Nephron progenitor cell (in vitro differentiated cells): Measurements from ENCODE around the gene CIDEC.

Experiments
- DNase-seq: peaks from one replicate; pipeline ENCODE4 v3.0.0; 2021
- H3K27ac Mint-ChIP-seq: 2 replicates; pipeline ENCODE4 v1.8.0; 2021; ENCODE audit warnings: mild to moderate bottlenecking, moderate library complexity, mixed read lengths
- H3K27me3 Mint-ChIP-seq: 2 replicates; pipeline ENCODE4 v1.8.0; 2021; ENCODE audit warnings: mild to moderate bottlenecking, low read depth, mixed read lengths; ENCODE audit not compliant: poor library complexity
- H3K36me3 Mint-ChIP-seq: 2 replicates; pipeline ENCODE4 v1.8.0; 2021; ENCODE audit warnings: low read depth, mixed read lengths
- H3K4me1 Mint-ChIP-seq: 2 replicates; pipeline ENCODE4 v1.8.0; 2021; ENCODE audit warnings: mixed read lengths
- H3K4me3 Mint-ChIP-seq: 2 replicates; pipeline ENCODE4 v1.8.0; 2021; ENCODE audit warnings: mild to moderate bottlenecking, moderate library complexity, mixed read lengths
- H3K9me3 Mint-ChIP-seq: 2 replicates; pipeline ENCODE4 v1.8.0; 2021; ENCODE audit warnings: mild to moderate bottlenecking, moderate library complexity, mixed read lengths
- TF ChIP-seq, protein P1 (sequence below): fragments of 200-600 bp; sonication (generic); IDR thresholded peaks from 2 replicates; pipeline ENCODE4 v1.5.0; 2021; ENCODE audit warnings: antibody characterized with exemption

CIDEC gene

DNA sequence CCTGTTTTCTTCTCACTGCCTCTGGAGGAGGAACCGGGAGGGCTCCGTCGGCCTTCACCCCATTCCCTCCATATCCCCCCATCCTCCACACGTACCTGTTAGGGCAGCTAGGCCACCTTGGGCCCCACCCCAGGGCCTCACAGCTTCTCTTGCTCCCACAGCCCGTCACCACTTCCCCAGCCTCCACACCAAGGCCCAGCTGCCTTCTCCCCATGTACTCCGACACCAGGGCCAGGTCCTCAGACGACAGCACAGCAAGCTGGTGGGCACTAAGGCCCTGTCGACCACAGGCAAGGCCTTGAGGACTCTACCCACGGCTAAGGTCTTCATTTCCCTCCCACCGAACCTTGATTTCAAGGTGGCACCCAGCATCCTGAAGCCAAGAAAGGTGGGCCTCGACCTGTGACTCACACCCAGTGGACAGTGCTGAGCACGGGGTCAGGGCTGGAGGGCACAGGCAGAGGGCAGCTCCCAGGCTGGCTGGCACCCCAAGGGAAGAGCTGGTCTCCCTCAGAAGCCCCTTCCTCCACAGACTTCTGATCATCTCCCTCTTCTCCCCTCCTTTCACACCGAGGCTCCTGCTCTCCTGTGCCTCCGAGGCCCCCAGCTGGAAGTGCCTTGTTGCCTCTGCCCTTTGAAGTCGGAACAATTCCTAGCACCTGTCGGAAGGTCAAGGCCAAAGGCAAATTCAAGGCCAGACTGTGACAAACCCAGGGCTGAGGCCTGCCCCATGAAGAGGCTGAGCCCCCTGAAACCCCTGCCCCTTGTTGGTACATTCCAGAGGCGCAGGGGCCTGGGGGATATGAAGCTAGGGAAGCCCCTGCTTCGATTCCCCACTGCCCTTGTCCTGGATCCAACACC lies 45.3 kb downstream of the CIDEC start:
- DNase-seq = no peak
- peak overlapping the region; percentile 88 for H3K27ac Mint-ChIP-seq
- no peak overlapping the region for H3K4me3 Mint-ChIP-seq

DNA sequence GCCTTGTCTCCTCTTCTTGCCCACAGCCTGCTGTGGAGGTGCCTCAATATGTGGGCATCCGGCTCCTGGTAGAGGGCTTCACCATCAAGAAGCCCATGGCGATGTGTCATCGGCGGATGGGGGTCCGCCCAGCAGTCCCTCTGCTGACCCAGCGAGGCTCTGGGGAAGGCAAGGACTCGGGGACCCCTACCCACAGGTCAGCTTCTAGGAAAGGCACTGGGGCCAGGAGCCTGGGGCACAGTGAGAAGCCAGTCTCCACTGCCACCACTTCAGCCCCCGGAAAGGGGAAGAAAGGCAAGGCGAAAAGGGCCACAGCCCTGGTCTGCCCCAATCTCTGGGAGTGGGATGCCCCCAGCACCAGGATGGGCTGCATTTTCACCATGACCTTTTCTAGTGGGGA lies 47.0 kb downstream of the CIDEC start:
- Mint-ChIP-seq H3K4me3 (no peak overlapping the region), H3K36me3 (peaks cover 20% of the 10 kb centered on the region), H3K9me3 (no peaks in the 10 kb centered on the region), H3K27ac (no peak overlapping the region), H3K27me3 (no peaks in the 10 kb centered on the region), H3K4me1 (no peaks in the 10 kb centered on the region)
- no peak for DNase-seq
- TF ChIP-seq, protein P1, sequence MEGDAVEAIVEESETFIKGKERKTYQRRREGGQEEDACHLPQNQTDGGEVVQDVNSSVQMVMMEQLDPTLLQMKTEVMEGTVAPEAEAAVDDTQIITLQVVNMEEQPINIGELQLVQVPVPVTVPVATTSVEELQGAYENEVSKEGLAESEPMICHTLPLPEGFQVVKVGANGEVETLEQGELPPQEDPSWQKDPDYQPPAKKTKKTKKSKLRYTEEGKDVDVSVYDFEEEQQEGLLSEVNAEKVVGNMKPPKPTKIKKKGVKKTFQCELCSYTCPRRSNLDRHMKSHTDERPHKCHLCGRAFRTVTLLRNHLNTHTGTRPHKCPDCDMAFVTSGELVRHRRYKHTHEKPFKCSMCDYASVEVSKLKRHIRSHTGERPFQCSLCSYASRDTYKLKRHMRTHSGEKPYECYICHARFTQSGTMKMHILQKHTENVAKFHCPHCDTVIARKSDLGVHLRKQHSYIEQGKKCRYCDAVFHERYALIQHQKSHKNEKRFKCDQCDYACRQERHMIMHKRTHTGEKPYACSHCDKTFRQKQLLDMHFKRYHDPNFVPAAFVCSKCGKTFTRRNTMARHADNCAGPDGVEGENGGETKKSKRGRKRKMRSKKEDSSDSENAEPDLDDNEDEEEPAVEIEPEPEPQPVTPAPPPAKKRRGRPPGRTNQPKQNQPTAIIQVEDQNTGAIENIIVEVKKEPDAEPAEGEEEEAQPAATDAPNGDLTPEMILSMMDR = no peak

More for the DNA sequence above, 45.3 kb downstream of the CIDEC start:
- TF ChIP-seq, protein P1 = no peak
- H3K4me1 Mint-ChIP-seq = no peaks in the 10 kb centered on the region
- H3K27me3 Mint-ChIP-seq = no peaks in the 10 kb centered on the region
- H3K36me3 Mint-ChIP-seq = peaks cover 26% of the 10 kb centered on the region
- H3K9me3 Mint-ChIP-seq = no peaks in the 10 kb centered on the region

GRCh38 chr3:9831253-9831652 lies 48.8 kb downstream of the CIDEC start:
- H3K4me3 Mint-ChIP-seq = no peak overlapping the region
- TF ChIP-seq, protein P1 = no peak
- peak overlapping the region; percentile 59 for H3K27ac Mint-ChIP-seq

DNA sequence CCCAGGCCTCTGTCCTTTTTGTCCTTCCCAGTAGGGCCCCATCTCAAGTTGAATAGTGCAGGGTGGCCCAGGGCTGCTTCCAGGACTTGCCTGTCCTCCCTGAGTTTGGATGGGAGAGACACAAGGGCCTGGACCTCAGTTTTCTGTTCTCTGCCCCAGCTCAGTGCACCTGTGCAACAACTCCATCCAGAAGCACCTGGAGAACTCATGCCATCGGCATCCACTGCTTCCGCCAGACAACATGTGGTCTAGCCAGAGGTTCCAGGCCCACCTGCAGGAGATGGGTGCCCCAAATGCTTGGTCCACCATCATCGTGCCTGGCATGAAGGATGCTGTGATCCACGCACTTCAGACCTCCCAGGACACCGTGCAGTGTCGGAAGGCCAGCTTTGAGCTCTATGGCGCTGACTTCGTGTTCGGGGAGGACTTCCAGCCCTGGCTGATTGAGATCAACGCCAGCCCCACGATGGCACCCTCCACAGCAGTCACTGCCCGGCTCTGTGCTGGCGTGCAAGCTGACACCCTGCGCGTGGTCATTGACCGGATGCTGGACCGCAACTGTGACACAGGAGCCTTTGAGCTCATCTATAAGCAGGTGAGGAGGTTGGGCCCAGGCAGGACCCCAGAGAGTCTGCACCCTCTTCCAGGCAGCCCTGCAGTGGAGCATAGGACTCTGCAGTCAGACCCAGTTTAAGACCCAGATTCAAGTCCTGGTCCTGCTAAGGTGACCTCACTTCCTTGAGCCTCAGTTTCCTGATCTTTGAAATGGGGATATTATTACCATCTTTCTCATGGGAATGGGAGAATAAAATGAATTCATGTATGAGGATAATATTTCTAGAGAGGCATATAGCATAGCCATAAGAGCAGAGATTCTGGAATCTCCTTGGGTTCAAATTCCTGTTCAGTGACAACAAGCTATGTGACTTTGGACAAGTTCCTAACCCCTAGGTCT lies 51.0 kb downstream of the CIDEC start:
- Mint-ChIP-seq H3K27ac (no peak overlapping the region), H3K4me3 (no peak overlapping the region), H3K4me1 (no peaks in the 10 kb centered on the region), H3K27me3 (peaks cover 2% of the 10 kb centered on the region), H3K9me3 (no peaks in the 10 kb centered on the region), H3K36me3 (peaks cover 7% of the 10 kb centered on the region)
- DNase-seq = no peak
- TF ChIP-seq, protein P1 = no peak

More at GRCh38 chr3:9831253-9831652, 48.8 kb downstream of the CIDEC start:
- Mint-ChIP-seq H3K36me3 (peaks cover 15% of the 10 kb centered on the region), H3K9me3 (no peaks in the 10 kb centered on the region), H3K27me3 (peaks cover 2% of the 10 kb centered on the region), H3K4me1 (no peaks in the 10 kb centered on the region)
- DNase-seq = no peak

DNA sequence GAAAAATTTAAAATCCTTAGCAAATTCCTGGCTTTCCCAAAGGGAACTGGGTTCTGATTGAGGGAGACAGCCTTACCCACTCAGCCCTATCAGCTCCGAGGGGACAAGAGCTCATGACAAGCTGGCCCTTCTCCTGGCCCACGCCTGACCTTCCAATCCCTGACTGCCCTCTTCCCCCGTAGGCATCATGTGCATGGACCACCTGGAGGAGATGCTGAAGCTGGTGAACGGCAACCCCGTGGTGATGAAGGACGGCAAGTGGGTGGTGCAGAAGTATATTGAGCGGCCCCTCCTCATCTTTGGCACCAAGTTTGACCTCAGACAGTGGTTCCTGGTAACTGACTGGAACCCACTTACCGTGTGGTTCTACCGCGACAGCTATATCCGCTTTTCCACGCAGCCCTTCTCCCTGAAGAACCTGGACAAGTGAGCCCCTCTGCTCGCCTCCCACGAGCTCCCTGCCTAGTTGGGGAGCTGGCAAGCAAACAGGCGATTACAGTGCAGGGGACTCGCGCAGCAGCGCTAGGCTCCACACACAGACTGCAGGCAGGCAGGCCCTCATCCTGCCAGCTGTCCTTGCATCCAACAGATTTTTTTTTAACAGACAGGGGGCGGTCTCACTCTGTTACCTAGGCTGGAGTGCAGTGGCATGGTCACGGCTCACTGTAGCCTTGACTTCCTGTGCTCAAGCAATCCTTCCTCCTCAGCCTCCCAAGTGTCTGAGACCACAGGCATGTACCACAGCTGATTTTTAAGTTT lies 53.1 kb downstream of the CIDEC start:
- Mint-ChIP-seq H3K36me3 (peaks cover 7% of the 10 kb centered on the region), H3K4me3 (no peak overlapping the region), H3K9me3 (no peaks in the 10 kb centered on the region), H3K4me1 (no peaks in the 10 kb centered on the region), H3K27me3 (peaks cover 2% of the 10 kb centered on the region), H3K27ac (no peak overlapping the region)
- TF ChIP-seq, protein P1 = no peak
- DNase-seq = no peak
